HG03025 (cell line): ENCODE results near the gene CAB39.
"Not testable (repeated sequence)": the region's sequence is repeated elsewhere in the genome, so short reads cannot be mapped to it uniquely, and the experiment has no call there.

ENCODE experiments used
- ATAC-seq: cut with Tn5 transposase; IDR thresholded peaks from one replicate; pipeline ENCODE4 v1.9.1; 2021; ENCODE audit warnings: mild to moderate bottlenecking, moderate library complexity; ENCODE audit not compliant: unreplicated experiment, low FRiP score

The CAB39 gene

DNA sequence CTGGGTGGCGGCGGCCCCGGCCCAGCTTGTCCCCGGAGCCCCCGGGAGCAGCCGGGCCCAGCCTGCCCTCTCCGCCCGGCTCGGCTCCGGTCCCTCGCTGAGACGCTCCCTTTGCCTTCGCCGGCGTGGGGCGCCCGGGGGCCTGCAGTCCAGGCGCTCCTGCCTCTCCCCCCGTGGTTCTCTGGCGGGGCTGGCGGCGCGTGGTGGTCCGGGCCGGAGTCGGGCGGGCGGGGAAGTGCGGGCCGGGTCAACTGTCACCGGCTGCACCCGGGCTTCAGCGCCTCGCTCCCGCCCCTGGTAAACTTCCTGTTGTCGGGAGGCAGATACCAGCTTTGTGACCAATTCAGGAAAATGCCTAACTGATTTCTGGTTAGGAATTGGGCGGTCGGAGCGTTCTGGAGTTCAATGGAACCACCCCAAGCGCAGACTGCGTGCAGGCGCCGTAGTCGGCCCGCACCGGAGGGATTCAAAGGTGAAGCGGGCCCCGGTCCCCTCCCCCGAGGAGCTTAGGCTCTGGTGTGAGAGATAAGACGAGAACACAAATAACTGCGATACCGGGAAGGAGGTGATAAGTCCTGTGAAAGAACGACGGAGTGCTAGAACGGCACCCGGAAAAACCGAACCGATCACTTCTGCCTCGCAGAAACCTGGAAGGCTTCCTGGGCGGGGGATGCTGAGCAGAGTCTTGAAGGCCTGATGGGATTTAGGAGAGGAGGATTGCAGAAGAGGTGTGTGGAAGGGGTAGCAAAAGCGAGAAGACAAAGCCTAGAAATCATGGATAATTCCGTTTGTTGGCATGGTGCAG lies 891 bp downstream of the CAB39 start:
- ATAC-seq: peak; percentile 6

DNA sequence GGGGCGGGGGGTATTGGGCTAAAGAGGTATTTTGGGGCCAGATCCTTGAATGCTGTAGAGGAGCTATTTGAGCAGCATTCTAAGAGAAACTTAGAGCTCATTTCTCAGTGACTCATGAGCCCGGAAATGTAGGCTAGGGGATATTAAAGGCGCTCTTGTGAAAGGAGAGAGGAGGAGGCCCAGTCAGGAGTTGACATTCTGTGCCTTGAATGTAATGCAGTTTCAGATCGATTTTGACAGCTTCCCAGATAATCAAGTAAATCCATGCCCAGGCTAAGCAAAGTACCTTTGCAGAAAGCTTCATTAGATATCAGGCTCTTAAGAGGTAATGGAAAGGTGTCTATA lies 1.5 kb downstream of the CAB39 start:
- no peak for ATAC-seq

DNA sequence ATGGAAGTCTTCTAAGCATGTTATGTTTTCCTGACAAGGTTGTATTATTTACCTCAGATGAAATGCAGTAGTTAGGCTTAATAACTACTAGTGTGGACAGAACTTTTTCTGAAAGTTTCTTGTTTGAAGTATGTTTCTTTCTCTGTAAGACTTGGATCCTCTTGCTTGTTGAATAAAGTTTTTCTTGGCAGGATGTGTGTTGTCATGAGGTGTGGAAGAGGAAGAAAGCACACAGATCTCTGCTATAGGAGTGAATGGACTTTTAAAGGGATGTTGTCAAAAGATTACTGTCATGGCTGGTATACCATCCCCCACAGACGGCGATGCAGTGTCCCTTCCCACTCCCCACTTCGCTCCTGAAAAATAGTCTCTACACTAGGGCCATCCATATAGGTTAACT lies 2.6 kb downstream of the CAB39 start:
- ATAC-seq: no peak

DNA sequence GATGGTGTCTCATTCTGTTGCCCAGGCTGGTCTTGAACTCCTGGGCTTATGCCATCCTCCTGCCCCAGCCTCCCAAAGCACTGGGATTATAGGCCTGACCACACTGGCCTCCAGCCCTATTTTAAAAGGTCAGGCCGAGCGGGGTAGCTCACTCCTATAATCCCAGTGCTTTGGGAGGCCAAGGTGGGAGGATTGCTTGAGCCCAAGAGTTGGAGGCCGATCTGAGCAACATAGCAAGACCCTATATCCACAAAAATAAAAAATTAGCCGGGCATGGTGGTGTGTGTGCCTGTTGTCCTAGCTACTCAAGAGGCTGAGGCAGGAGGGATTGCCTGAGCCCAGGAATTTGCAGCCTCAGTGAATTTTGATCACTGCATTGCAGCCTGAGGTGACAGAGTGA lies 3.9 kb downstream of the CAB39 start:
- no peak for ATAC-seq

DNA sequence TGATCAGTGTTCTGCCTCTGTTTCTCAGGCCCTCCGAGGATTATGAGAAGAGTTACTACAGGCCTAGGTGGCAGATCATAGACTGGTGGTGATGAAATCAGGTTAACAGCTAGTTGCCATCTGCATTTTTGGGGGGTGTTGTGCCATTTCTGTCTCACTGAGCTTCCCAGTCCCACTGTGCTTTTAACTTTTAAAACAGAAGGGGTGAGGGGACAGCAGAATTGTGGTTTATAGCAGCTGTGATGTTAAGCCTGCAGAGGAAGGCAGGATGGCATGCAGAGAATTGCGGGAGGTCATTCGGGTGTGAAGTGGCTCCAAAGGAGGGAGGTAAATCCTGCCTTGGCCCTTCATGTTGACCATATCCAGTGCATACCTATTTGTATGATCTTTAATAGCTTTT lies 5.0 kb downstream of the CAB39 start:
- ATAC-seq: no peak

DNA sequence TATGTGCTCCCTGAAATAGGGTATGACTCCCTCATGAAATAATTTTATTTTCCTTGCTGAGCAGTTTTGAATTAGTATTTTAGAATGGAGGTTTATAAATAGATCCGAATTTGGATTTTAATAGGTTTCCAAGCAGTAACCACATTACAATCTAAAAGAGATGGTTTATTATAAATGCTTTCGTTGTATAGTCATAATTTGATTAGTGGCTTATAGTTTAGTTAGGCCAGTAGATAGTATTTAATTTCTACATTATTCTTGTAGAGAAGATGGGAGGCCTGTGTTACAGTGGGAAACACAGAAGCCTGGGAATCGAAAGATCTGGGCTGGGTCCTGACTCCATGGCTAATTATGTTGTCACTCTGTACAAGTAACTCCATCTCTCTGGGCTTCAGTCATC lies 6.7 kb downstream of the CAB39 start:
- no peak for ATAC-seq

DNA sequence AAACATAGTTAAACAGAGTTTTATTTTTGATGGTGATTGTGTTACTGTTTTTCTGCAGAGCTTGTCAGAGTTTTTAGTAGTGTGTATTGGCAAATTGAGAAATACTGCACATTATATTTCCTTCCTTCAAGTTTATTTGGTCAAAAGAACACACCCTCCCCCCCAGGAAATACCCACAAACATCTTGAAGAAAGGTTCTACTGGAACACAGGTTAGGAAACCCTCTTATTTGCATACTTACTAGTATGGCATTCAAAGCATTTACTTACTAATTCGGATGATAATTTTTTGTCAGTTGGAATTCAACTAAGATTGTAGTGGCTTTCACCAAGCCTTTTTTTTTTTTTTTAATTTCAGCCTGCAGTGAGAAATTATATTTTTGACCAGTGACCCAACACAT lies 9.1 kb downstream of the CAB39 start:
- ATAC-seq: no peak

DNA sequence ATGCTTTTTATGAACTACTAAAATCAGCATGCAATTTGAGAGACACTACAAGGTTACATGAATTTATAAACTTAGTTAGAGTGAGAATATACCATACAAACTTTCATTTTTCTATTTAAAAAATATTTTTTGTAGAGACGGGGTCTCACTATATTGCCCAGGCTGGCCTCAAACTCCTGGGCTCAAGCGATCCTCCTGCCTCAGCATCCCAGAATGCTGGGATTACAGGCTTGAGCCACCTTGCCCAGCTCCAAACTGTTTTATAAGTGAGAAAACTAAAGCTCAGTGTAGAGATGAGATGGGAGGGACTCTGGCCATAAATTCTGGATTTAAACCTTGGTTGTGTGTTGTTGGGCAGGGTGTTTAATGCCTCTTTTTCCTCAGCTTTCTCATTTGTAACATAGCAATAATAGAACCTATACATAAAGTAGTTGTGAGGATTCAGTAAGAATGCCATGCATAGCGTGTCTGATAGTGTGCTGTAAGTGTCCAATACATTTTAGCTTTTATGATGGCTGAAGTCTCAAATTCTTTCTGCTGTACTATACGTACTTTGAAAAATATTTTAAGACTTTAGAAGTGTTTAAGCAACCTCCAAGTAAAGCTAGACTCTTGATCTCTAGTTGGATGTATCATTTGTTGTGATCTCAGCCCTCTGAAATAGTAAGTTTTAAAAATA lies 9.7 kb downstream of the CAB39 start:
- no peak for ATAC-seq

DNA sequence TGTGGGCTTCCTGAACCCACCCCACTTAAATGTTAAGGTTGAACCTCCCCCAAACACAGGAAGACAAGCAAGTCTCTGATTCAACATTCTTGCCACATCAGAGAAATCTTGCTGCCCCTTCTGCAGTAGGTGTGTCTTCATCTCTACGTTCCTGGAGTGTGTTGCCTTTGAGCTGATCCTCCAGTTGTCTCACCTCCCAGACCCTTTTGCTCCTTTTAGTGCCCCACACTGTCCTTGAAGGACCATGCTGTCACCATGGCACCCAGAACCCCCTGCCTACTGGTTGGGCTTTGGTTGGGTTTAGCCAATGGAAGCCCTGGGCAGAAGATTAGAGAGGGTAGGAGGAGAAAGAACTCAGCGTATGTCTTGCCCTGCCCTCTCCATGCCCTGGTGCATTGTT lies 10.7 kb downstream of the CAB39 start:
- no peak for ATAC-seq

DNA sequence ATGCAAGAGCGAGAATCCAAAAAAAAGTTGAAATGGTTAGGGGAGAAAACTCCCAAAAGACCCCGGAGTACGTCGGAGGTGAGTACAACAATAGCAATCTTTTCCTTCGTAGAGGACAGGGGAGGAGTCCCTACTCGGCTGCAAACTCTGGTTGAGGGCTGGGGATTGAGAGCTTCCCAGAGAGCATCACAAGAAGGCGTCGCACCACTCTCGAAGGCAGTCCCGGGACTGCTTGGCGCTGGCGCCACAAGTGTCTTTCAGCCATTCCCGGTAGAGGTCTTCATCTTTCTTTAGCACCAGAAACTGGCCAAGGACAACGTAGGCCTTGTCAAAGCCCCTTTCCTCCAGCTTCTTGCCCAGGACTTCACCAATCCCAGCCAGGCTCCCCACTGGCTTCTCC lies 12.3 kb downstream of the CAB39 start:
- ATAC-seq: not testable (repeated sequence)

DNA sequence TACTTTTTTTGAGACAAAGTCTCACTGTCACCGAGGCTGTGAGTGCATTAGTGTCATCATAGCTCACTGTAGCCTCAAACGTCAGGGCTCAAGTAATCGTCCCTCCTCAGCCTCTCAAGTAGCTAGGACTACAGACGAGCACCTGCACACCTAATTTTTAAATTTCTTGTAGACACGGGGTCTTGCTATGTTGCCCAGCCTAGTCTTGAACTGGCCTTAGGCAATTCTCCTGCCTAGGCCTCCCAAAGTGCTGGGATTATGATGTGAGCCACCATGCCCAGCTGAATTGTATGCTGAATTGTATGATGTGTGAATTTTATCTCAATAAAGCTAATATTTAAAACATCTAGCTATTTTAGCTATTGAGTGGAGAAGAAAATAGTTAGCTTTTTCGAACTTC lies 18.9 kb downstream of the CAB39 start:
- ATAC-seq: no peak

DNA sequence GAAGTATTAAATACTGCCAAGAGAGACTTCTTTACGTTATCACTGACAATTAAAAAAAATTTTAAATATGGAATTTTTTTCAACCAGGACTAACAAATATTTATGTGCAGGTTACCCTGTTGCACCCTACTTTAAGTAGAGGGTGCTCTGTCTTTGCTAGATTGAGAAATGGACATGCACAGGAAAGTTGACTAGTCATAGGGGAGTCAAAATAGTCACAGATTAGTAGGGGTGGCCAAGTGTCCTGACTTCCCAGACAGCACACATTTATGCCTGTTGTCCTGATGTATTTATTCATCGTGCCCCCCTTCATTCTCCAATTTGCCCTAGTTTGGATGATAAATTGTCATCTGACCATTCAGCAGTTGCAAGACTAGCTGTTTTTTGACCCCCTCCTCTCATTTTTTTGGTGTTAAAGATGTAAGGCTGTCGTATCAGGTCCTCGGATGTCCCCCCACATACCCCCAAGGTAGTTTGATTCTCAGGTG lies 20.3 kb downstream of the CAB39 start:
- ATAC-seq: no peak

DNA sequence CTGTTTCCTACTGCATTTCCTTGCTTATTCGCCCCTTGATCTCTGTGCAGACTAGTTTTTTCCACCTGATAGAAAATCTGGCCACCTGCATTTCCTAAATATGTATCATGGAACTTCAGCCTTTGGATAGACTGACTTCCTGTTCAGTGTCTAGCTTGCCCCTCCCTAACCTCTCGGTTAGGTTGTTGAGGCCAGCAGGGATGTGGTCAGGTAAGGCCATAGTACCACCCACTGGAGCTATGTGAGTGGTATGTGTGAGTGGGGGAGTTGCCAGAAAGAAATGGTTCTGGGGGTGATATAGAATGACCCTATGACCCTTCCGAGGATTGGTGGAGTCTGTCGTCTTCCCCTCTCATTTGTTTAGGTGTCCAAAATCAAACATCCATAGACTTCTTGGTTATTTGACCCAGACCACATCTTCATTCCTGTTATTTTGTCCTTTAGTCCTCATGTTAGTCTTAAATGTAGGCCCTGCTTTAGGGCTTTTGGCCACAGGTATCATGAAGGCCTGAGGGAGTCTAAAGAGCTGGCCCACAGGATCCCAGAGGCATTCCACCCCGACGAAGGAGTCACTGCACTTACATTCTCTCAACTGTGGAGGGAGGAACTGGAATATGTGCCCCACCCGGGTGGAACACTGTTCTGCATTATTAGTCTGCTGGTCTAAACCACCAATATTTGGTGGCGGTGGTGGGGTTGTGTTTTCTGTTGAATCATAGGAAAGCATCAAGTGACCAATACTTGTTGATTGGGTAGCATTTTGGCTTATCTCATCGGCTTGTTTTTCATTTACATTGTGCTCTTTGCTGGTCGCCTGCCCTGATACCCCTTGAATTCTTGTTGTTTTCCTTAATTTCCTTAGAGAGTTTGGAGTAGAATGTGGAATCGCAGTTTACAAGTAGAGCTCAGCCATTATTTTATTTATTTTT lies 21.9 kb downstream of the CAB39 start:
- no peak for ATAC-seq

DNA sequence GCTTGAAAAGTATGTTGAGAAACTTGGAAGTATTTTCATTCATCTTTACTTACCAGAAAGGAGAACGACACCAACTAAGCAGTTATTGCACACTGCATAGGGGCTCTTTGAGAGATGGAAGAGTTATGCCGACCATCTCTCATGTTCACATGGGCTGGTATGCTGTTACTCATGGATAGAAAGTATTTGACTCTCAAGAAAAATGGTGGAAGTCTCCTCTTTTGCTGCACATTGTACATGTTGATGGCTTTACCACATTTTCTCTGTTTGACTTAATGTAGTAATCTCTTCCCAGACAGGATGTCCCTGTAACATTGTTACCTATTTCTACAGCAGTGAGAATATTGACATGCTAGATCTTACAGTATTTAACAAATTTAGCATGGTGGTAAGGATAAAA lies 23.2 kb downstream of the CAB39 start:
- ATAC-seq: no peak

DNA sequence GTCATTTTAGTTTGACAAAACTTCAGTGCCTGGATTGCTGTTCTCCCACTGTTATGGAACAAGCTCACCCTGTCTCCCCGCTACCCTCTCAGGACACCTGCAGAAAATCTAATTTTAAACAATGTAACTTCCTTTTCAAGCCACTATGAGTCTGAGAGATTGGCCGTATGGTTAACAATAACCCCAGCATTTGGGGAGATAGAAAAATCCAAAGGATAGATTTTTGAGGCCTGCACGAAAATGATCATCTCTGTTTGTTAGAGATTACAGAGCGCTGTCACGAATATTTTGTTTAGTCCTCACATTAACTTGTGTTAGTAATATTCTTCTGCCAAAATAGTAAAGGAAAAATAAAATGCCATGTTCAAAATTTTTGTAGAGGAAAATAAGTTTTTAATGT lies 24.7 kb downstream of the CAB39 start:
- ATAC-seq: no peak

DNA sequence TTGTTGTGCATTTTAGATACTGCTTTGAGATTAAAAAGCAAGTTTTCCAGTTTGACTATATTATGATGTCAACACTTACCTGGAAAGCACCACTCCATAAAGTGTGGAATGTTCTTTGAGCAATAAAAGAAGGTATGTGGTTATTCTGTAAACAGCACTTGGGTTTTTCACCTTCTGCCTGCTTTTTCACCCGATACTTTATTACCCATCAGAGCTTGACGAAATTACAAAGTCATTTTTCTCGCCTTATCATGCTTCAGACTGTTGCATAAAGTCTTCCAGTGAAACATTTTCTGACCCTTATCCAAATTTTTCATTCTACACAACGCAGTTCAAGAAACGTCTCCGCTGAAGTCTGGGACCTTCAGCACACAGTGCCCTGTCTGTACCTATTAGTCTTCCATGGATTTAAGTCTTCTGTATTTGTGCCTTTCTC lies 25.2 kb downstream of the CAB39 start:
- ATAC-seq: no peak

DNA sequence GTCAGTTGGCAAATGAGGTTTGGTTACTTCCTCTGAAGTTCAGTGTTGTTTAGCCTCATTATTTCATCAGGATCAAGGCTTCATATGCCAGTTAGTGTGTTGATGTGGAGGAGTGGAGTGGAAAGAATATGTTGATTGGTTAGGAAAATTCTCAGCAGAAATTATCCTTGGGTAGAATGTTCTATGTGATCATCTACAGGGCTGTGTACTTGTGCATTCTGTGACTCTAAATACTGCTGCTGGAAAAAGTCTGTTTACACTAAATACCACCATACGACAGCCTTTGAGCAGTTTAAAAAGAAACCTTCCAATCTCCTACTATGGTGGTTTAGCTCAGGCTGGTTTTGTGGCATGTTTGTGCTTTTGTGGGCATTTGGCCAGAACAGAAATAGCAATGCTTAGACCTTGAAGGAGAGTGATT lies 25.8 kb downstream of the CAB39 start:
- no peak for ATAC-seq

DNA sequence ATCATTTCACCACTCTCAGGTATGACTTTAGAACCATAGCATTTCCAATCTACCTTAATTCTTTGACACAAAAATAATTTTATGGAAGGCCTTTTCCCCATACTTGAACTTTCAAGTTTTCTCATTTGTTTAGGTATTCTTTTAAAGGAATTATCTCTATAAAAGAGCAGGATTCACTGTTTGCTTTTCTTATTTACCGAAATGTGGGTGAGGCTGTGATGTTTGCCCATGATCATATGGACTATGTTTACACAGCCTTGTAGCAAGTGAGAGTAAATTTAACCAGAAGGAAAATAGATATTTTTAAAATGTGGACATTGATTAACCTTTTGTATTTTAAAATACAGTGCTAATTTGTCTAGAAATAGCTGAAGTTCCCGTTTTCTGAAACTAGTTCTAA lies 26.3 kb downstream of the CAB39 start:
- ATAC-seq: no peak

DNA sequence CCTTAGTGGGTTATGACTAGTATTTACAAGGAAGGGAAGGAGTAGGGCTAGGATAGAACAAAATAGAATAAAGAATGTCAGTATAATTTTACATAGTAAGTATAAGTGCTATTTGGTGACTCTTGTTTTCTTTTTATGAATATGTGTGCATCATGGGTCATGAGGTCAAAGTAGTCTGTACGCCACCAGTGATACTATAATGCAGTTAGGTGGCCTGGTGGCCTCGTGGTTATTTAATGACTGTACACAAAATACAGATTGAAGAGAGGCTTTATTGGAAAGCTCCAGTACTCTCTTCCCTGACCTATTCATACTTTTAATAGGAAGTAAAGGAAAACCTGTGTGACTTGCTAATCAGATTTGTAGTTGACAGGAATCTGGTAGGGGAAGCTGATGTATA lies 27.3 kb downstream of the CAB39 start:
- ATAC-seq: no peak

DNA sequence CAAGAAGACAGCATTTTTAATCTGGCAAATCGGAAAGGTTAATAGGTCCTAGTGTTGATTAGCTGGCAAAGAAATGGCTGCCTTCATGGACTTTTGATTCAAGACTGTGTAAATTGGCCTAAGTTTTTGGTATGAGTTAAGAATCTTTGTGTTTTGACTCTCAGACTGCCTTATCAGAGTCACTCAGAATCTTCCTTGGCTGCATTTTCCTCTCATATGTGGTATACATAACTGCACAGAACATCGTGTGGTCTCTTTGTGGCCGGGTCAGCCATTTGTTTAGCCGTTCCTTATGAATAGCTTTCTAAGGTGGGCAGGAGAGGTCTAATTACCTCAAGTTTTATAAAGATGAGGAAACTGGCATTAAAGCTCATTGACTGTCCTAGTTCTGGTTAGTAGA lies 30.1 kb downstream of the CAB39 start:
- ATAC-seq: no peak

DNA sequence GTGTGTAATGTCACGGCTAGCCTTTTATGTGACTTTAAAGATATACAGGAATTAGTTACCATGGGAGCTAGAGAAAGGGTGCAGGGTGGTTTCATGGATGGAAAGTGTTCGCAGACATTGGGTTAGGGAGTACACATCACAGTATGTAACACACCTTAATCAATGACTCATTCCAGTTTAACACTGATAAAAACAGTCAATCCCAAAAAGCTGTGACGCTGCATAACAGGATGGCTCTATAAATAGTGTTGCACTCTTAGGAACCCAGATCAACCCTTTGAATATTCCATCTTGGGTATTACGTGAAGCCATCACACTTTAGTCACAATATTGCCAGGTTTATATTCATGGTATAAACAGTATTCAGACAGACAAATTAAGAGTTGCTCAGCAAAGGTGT lies 33.6 kb downstream of the CAB39 start:
- ATAC-seq: no peak
